ENCODE measurements around the gene TP53I3.
"Not testable (repeated sequence)": the region's sequence is repeated elsewhere in the genome, so short reads cannot be mapped to it uniquely, and the experiment has no call there.

Gene TP53I3

DNA sequence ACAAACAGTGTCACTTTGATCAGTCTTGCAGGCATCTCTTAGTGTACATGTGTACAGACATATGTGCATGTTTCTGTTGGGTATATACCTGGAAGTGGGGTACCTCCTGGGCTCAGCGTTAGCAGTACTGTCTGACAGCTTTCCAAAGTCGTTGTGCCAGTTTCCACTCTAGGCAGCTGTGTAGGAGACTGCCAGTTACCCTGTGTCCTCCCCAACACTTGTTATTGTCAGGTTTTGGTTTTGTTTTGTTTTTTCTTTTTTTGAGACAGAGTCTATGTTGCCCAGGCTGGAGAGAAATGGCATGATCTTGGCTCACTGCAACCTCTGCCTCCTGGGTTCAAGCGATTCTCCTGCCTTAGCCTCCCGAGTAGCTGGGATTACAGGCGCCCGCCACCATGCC is 28.9 kb downstream of the TP53I3 start:
- DNase-seq (ENCODE audit: low read depth in 2 of 3, low spot score in 1 of 3), result no peak

DNA sequence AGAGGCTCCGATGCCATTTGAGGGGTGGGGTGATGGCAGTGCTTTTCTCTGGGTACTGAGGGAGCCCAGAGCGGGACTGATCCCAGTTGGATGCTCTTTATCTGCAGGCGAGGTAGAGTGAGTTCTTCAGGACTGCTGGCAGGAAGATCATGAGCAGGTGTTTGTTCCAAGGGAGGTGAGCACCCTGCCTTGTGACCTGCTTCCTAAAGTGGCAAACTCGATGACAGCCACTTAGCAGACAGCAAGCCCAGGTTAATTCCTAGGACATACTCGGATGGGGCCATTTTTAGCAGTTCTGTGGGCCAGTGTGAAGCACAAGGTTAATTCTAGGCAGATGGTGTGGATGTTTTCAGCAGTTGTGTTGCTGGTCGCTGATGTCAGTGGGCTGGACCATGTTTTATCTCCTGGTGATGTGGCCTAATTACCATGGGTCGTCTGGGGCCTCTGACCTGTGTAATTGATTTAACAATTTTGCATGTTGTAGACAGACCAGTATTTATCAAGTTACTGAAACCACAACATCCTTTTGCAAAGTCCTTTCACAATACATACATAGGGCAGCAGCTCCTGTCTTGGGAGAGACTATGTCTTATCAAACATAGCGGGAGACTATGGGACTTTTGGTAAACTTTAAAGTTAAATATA is 30.1 kb downstream of the TP53I3 start:
- DNase-seq (ENCODE audit: low read depth in 2 of 3, low spot score in 1 of 3), result no peak

DNA sequence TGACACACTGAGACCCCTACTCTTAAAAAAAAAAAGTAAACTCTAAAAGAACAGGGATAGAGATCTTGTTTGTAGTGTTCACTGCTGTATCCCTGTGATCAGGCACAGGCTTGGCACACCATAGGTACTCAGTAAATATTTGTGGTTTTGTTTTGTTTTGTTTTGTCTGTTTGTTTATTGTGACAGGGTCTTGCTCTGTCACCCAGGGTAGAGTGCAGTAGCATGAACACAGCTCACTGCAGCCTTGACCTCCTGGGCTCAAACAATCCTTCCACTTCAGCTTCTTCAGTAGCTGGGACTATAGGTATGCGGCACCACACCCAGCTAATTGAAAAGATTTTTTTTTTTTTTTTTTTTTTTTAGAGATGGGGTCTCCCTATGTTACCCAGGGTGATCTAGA is 31.7 kb downstream of the TP53I3 start:
- DNase-seq (ENCODE audit: low read depth in 2 of 3, low spot score in 1 of 3), result no peak

DNA sequence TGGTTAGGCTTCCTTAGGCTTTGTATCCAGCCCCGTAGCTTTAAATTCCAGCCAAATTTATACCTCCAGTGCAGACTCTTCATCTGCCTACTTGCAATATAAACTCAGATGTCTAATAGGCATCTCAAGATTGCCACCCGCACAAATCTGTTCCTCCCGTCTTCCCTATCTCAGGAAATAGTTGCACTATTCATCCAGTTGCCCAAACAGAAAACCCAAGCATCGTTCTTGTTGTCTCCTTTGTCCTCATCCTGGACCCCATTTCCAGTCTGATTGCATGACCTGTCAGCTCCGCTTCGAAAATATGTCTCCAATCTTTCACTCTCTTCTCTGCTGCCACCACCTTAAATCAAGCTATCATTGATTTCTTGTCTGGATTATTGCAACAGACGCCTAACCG is 32.8 kb downstream of the TP53I3 start:
- no peak for DNase-seq (ENCODE audit: low read depth in 2 of 3, low spot score in 1 of 3)

DNA sequence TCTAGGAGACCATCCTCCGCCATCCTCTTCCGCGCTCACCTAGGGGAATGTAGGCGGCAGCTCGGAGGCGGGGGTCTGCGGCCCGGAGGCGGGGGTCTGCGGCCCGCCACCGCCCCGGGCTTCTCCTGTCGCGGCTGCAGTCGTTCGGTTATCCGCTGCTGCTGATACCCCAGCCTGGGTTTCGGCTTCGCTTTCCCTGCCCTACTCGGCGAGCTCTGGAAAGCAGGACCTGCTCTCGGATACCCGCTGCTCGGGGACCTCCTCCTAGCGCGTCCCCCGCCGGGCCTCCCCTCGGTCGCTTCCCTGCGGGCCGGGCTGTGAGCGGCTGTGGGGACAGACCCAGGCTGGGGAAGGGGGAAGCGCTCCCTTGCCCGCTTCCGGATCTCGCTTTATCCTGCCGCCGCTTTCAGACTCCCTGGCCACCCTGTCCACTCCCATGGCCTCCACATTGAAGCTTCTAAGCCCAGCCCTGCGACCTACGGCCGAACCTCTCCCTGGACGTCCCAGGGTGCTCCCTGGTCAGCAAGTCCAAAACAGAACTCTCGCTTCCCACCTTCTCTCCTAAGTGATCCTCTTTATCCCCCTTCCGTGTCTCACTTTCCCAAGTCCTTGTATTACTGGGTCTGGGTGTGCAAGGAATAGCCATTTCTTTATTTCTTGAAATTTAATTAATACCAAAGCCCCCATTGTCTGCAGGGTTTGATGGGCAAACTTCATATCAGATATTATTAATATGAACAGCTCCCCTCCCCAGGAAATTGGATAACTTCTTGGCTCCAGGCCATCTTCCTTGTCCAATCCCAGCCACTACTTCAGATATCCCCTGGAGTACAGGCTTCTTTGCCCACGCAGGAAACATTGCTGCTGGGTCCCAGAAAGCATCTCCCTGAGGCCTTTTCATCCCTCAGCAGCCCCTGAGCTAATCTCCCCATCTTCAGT is 34.3 kb downstream of the TP53I3 start:
- DNase-seq (ENCODE audit: low read depth in 2 of 3, low spot score in 1 of 3), result no peak

DNA sequence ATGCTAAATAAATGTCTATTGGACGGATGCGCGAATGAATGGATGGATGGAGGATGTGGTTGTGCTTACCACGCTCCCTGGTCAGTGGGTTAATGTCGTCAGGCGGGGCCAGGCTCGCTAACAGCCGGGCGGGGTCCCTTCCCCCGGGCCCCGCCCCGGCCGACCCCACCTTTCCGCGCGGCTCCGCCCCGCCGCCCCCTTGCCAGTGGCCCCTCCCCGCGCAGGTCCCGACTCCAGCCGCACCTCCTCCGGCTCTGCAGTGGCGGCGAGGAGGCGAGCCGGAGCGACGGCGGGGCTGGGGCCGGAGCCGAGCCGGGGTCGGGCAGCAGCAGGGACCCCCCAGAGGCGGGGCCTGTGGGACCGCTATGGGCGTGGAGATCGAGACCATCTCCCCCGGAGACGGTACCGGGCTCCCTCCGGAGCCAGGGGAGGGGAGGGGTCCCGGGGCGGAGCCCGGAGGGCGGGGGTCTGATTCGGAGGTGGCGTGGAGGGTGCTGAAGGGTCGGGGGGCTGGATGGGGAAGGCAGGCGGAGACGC is 35.1 kb downstream of the TP53I3 start, which contains the start of gene FKBP1B:
Gene FKBP1B, plus strand, starts transcription at position 257 of the 537 bp plus-strand sequence. Its CDS starts 109 bp downstream, at position 366.
- DNase-seq (ENCODE audit: low read depth in 2 of 3, low spot score in 1 of 3), result peak in 2 of 3 donors; percentile 27 to 49

DNA sequence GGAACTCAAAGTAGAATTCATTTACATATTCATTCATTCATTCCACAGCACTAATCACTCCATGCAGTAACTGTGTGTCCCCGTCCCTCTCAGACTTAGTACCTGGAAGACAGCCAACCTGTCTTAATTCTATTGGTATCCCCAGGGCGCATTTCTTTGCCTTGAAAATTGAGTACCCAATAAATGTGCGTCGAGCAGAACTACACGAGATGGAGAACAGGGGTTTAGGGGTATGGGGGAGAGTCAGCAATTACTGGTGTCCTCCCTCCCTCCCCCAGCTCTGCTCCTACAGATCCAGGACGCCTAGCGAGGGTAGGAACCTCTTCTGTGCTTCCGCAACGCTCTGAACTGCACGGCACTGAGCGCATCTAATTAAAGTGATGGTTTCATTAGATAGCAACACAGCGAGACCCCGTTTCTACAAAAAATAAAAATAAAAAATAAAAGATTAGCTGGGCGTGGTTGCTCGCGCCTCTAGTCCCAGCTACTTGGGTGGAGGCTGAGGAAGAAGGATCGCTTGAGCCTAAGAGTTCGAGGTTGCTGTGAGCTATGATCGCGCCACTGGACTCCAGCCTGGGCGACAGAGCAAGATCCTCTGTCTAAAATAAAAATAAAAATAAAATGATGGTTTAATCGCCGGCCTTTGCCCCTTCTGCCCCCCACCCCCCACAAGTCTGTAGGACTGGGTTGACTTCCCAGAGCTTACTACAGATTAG is 35.7 kb downstream of the TP53I3 start:
- DNase-seq (ENCODE audit: low read depth in 2 of 3, low spot score in 1 of 3), result no peak

DNA sequence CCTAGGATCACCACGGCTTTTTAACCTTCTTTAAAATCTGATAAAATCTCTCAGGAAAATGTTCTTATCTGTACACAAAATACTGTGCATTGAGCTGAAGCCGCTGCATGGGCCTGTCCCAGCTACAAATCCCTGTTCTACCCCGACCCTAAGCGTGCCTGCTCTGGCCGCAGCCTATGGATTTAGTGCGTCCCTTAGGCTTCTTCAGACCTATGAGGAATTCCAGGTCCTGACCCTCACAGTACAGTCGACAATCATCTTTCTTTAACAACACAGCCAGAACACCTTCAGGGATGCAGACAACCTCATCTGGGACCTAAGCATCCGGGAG is 37.0 kb downstream of the TP53I3 start:
- DNase-seq (ENCODE audit: low read depth in 2 of 3, low spot score in 1 of 3), result no peak

DNA sequence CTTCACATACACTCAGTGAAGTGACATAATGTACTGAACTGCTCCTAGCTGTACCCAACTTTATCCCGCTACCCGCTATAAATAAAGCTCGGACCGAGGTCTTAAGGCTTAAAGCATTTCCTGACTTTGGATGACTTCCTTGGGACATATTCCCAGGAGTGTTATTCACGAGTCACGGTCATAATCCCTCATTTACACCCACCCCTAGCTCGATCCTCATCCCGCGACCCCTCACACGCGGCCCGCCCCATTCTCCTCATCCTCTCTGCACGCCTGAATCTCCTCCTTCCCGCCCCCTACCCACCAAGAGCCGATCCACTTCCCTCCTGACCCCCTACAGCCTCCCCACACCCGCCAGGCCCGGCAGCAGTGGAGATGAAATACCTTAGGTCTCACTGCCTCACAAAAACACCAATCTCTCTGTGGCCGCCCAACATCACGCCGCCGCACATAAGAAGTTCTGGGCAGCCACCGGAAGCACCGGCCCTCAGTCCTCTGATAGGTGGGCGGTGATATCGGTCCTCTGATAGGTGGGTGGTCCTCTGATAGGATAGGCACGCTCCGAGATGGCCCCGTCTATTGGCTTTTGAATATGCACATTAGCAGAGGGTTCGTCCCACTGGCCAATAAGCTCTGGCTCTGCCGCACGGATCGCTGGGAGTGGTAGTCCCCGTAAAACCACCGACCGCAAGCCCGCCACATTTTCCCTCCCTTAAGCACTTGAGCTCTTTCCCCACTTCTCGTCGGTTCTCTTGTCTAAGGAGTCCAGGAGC is 37.5 kb downstream of the TP53I3 start, which contains the start of gene WDCP:
Gene WDCP, minus strand, starts transcription at position 462 of the 773 bp plus-strand sequence. CDS start 7,897 bp downstream, outside the sequence.
- peak; percentile 87 to 92 (median 92) for DNase-seq (ENCODE audit: low read depth in 2 of 3, low spot score in 1 of 3)

DNA sequence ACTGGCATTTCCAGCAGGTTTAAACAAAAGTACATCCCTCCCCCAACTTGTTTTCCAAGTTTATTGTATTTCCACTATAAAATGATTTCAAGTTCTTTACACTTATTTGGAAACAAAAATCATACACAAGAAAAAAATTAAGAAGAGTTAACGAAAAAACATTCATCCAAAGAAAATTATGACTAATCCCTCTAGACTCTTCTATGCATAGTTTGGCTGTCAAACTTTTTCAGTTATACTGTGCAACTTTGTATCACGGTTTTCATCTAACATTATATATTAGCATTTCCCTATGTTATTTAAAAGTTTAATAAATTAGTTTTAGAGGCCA is 38.1 kb downstream of the TP53I3 start:
- DNase-seq (ENCODE audit: low read depth in 2 of 3, low spot score in 1 of 3), result no peak

DNA sequence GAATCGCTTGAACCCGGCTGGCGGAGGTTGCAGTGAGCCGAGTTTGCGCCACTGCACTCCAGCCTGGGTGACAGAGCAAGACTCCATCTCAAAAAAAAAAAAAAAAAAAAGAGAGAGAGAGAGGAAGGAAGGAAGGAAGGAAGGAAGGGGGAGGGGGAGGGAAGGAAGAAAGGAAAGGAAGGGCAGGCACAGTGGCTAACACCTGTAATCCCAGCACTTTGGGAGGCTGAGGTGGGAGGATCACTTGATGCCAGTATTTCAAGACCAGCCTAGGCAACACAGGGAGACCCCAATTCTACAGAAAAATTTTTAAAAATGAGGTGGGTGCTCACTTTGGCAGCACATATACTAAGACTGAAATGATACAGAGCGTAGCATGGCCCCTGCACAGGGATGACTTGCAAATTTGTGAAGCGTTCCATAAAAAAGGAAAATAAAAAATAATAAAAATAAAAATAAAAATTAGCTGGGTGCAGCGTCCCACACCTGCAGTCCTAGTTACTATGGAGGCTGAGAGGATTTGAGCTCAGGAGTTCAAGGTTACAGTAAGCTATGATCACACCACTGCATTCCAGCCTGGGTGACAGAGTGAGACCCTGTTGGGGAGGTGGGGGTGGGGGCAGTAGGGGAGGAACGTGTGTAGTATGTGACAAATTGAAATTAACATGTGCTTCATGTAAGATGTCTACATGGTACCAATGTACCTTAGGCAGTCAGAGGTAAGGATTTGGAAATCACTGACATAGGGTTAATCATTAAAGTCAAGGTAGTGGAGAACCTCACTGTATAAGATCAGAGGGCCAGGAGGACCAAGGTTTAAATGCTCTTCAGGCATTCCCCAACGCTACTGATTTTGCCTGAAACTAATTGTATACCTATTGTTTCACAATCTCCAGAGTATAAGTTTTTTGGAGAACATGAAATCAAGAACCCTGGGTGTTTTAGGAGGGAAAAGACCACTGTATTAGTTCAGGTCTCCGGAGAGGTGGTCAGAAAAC is 38.8 kb downstream of the TP53I3 start:
- DNase-seq (ENCODE audit: low read depth in 2 of 3, low spot score in 1 of 3), result no peak

DNA sequence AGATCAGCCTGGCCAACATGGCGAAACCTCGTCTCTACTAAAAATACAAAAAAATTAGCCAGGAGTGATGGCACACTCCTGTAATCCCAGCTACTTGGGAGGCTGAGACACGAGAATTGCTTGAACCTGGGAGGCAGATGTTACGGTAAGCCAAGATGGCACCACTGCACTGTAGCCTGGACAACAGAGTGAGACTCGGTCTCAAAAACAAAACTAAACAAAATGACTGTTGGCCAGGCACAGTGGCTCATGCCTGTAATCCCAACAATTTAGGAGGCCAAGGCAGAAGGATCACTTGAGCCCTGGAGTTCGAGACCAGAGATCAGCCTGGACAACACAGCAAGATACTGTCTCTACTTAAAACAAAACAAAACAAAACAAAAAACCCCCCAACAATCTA is 41.5 kb downstream of the TP53I3 start:
- not testable (repeated sequence) for DNase-seq (ENCODE audit: low read depth in 2 of 3, low spot score in 1 of 3)

DNA sequence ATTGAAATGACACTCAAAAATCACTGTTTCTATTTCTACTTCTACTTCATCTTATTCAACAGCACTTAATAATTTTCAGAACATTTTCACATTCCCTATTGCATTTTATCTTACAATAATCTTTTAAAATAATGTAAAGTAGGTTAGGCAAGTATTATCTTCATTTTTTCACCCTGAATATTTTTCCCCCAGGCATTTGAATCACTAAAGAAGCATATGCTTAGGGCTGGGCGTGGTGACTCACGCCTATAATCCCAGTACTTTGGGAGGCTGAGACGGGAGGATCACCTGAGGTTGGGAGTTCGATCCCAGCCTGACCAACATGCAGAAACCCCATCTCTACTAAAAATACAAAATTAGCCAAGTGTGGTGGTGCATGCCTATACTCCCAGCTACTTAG is 44.1 kb downstream of the TP53I3 start:
- DNase-seq (ENCODE audit: low read depth in 2 of 3, low spot score in 1 of 3), result no peak

DNA sequence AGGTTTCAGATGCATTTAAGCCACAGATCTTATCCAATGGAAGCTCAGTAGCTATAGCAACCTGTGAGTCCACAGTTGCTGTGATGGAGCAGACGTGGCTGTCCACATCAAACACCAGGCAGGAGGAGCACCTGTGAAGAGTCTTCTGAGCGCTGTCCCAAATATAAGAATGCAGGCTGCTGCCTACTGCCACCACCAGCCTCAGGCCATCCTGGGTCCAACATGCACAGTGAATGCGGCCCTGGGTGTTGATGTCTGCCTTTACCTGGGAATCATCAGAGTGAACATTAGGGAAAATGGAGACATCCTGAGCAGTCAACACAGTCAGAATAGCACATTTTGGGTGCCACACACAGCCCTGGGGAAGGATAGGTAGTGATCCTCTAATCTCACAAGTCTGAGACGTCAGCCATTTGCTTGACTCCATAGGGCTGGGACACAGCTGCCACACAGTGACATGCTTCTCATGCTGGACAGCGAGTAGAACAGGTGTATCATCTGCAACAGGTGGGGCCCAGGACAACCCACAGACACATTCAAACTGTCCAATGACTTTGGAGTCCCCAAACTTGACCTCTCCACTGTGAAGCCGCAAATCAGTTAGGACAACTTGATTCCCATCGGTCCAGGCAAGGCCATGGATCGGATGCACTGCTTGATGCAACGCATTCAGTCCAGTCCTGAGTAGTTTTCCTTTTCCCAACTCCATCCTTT is 45.7 kb downstream of the TP53I3 start:
- no peak for DNase-seq (ENCODE audit: low read depth in 2 of 3, low spot score in 1 of 3)
